GM12891 (cell line): ENCODE measurements around the gene SYNC.

Experiments
- POLR2A ChIP-seq: IDR thresholded peaks from 2 replicates; pipeline ENCODE4 v1.6.1; 2011; ENCODE audit warnings: low read depth, low read length, control low read depth
- TAF1 ChIP-seq: IDR thresholded peaks from 2 replicates; pipeline ENCODE4 v1.6.1; 2011; ENCODE audit warnings: low read depth, low read length, control low read depth

- TF ChIP-seq POLR2A (no peak), TAF1 (no peak)
Measured at GRCh38 chr1:32713081-32713480, 10.5 kb upstream of the SYNC start.
